Inflammatory macrophage treated with lipopolysaccharide for 4 hours (primary cell): Measurements from ENCODE around the gene KRT25.

Source experiments
- DNase-seq: peaks from one replicate; pipeline ENCODE4 v3.0.0-alpha.2; 2020

Gene KRT25

GRCh38 chr17:40755231-40755630, at the start of gene KRT25:
KRT25 (minus strand) TSS chr17:40755331; CDS start chr17:40755271, 60 bp downstream.
- no peak for DNase-seq

- peak; percentile 64 for DNase-seq
These were observed 48.5 kb upstream of the KRT25 start for GRCh38 chr17:40803617-40804082.

GRCh38 chr17:40801157-40801556, 46.0 kb upstream of the KRT25 start:
- no peak for DNase-seq

GRCh38 chr17:40800381-40800780, 45.2 kb upstream of the KRT25 start:
- DNase-seq: no peak

GRCh38 chr17:40799859-40800258, 44.7 kb upstream of the KRT25 start, which contains the start of gene KRT28:
KRT28 (minus strand) TSS chr17:40799959; CDS start chr17:40799893, 66 bp downstream.
- no peak for DNase-seq

- DNase-seq: no peak
These were observed 41.7 kb upstream of the KRT25 start for GRCh38 chr17:40796846-40797245.

- no peak for DNase-seq
These were observed 40.0 kb upstream of the KRT25 start for GRCh38 chr17:40795019-40795667.

GRCh38 chr17:40794466-40794865, 39.3 kb upstream of the KRT25 start:
- DNase-seq: peak; percentile 17

- DNase-seq: no peak
These were observed 38.7 kb upstream of the KRT25 start for GRCh38 chr17:40793832-40794231.

GRCh38 chr17:40791787-40792436, 36.8 kb upstream of the KRT25 start:
- DNase-seq: no peak

- DNase-seq: no peak
These were observed 36.0 kb upstream of the KRT25 start for GRCh38 chr17:40791111-40791510.

GRCh38 chr17:40782450-40782849, 27.3 kb upstream of the KRT25 start, which contains the start of gene KRT27:
KRT27 (minus strand) TSS chr17:40782550; CDS start chr17:40782493, 57 bp downstream.
- no peak for DNase-seq

- DNase-seq: no peak
These were observed 24.2 kb upstream of the KRT25 start for GRCh38 chr17:40779181-40779909.

- no peak for DNase-seq
These were observed 23.3 kb upstream of the KRT25 start for GRCh38 chr17:40778461-40778860.

- DNase-seq: no peak
These were observed 22.8 kb upstream of the KRT25 start for GRCh38 chr17:40777971-40778370.

- DNase-seq: no peak
These were observed 22.3 kb upstream of the KRT25 start for GRCh38 chr17:40777459-40777858.

GRCh38 chr17:40775945-40776344, 20.8 kb upstream of the KRT25 start:
- DNase-seq: no peak

GRCh38 chr17:40772101-40772500, 17.0 kb upstream of the KRT25 start, which contains the start of gene KRT26:
KRT26 (minus strand) TSS chr17:40772201; CDS start chr17:40772113, 88 bp downstream.
- DNase-seq: no peak

- DNase-seq: no peak
These were observed 10.5 kb upstream of the KRT25 start for GRCh38 chr17:40765657-40766056.

GRCh38 chr17:40763752-40764151, 8.6 kb upstream of the KRT25 start:
- DNase-seq: no peak

GRCh38 chr17:40760105-40761016, 5.2 kb upstream of the KRT25 start:
- no peak for DNase-seq

- DNase-seq: no peak
These were observed 1.3 kb downstream of the KRT25 start for GRCh38 chr17:40753804-40754203.
